BLaER1 (cell line): ENCODE results near the gene PXDN.

Experiments used
- H3K27ac ChIP-seq: shearing (Covaris generic); formaldehyde crosslinking; 2 replicates; pipeline ENCODE4 v1.8.1; 2022
- H3K27me3 ChIP-seq: shearing (Covaris generic); formaldehyde crosslinking; 2 replicates; pipeline ENCODE4 v1.8.1; 2022
- H3K36me3 ChIP-seq: shearing (Covaris generic); formaldehyde crosslinking; 2 replicates; pipeline ENCODE4 v1.8.1; 2022
- H3K4me1 ChIP-seq: shearing (Covaris generic); formaldehyde crosslinking; 2 replicates; pipeline ENCODE4 v1.8.1; 2022
- H3K4me2 ChIP-seq: shearing (Covaris generic); formaldehyde crosslinking; 2 replicates; pipeline ENCODE4 v1.8.1; 2022
- H3K4me3 ChIP-seq: shearing (Covaris generic); formaldehyde crosslinking; 2 replicates; pipeline ENCODE4 v1.8.1; 2022
- H3K9ac ChIP-seq: shearing (Covaris generic); formaldehyde crosslinking; 2 replicates; pipeline ENCODE4 v1.8.1; 2022
- H3K9me3 ChIP-seq: shearing (Covaris generic); formaldehyde crosslinking; 2 replicates; pipeline ENCODE4 v1.8.1; 2022
- H4K20me1 ChIP-seq: shearing (Covaris generic); formaldehyde crosslinking; 2 replicates; pipeline ENCODE4 v1.8.1; 2022
- Cebpa-rat ChIP-seq: shearing (Covaris generic); IDR thresholded peaks from 2 replicates; pipeline ENCODE4 v1.8.1; 2022

PXDN gene

DNA sequence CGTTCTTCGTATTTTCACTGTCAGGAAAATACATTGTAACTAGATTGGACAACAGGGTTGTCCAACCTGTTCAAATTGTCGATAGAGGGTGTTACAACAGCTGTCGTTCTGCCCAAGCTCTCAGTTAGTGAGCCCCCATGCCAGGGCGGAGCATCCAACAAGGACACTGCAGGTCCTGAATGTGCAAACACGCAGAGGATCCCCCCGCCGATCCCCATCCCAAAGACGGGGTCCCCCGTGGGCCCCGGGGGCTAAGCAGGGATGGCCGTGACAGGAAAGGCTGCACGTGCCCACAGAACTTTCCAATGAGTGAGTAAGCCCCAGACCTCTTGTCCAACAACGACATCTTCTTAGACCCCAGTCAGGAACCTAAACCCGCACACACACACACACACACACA lies 140.8 kb downstream of the PXDN start:
- no peaks in the 10 kb centered on the region for H3K27me3 ChIP-seq
- H3K36me3 ChIP-seq: no peaks in the 10 kb centered on the region
- no peak overlapping the region for H3K9ac ChIP-seq
- peaks cover 100% of the 10 kb centered on the region for H3K4me1 ChIP-seq
- no peaks in the 10 kb centered on the region; the same call in 1 of the 2 replicates for H4K20me1 ChIP-seq
- TF ChIP-seq Cebpa-rat: no peak
- H3K27ac ChIP-seq: peak overlapping the region; percentile 94; the same call in 1 of the 2 replicates
- no peak overlapping the region for H3K4me3 ChIP-seq
- H3K9me3 ChIP-seq: no peaks in the 10 kb centered on the region
- H3K4me2 ChIP-seq: peak overlapping the region; percentile 95

GRCh38 chr2:1603059-1603458 lies 141.3 kb downstream of the PXDN start:
- no peak overlapping the region for H3K4me3 ChIP-seq
- TF ChIP-seq Cebpa-rat: no peak
- H3K36me3 ChIP-seq: no peaks in the 10 kb centered on the region
- H3K4me2 ChIP-seq: no peak overlapping the region
- no peak overlapping the region for H3K27ac ChIP-seq
- no peaks in the 10 kb centered on the region; the same call in 1 of the 2 replicates for H4K20me1 ChIP-seq
- H3K9me3 ChIP-seq: no peaks in the 10 kb centered on the region
- no peaks in the 10 kb centered on the region for H3K27me3 ChIP-seq
- no peak overlapping the region; the same call in 1 of the 2 replicates for H3K9ac ChIP-seq
- H3K4me1 ChIP-seq: peaks cover 100% of the 10 kb centered on the region

DNA sequence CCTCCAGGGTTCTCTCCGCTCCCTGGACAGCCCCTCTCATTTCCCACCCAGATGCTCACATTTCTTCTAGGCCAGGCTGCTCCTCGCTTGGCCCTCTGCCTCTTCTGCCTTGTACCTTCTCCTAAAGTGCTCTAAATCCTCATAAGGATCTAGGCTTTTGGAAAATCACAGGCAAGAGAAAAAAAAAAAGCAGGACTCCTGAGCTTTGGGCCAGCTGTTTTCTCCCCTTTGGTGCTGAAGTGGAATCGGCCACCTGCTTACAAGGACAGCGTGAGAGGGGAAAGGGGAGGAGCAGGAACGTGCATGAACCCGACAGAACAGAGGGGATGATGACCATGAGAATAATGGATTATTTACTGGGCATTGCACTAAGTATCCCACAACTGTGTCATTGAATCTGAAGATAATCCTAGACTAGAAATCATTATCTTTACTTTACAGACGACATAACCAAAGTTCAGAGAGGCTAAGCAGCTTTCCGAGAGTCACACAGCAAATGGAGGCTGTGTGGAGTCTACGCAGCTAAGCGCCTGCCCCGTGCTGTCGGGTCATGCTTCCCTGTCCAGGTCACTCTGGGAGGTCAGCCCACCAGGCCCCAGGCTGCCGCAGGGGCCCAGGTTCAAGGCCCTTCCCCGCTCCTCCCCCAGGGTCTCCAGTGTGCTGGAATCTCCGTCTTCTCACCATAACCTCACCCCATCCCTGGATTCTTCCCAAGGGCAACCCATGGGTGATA lies 141.9 kb downstream of the PXDN start:
- Histone ChIP-seq H3K36me3 (no peaks in the 10 kb centered on the region), H3K27ac (no peak overlapping the region), H3K4me3 (no peak overlapping the region), H3K4me2 (peak overlapping the region; percentile 44), H3K4me1 (peaks cover 100% of the 10 kb centered on the region), H3K9ac (no peak overlapping the region), H4K20me1 (no peaks in the 10 kb centered on the region; the same call in 1 of the 2 replicates), H3K27me3 (no peaks in the 10 kb centered on the region), H3K9me3 (no peaks in the 10 kb centered on the region)
- no peak for TF ChIP-seq Cebpa-rat

DNA sequence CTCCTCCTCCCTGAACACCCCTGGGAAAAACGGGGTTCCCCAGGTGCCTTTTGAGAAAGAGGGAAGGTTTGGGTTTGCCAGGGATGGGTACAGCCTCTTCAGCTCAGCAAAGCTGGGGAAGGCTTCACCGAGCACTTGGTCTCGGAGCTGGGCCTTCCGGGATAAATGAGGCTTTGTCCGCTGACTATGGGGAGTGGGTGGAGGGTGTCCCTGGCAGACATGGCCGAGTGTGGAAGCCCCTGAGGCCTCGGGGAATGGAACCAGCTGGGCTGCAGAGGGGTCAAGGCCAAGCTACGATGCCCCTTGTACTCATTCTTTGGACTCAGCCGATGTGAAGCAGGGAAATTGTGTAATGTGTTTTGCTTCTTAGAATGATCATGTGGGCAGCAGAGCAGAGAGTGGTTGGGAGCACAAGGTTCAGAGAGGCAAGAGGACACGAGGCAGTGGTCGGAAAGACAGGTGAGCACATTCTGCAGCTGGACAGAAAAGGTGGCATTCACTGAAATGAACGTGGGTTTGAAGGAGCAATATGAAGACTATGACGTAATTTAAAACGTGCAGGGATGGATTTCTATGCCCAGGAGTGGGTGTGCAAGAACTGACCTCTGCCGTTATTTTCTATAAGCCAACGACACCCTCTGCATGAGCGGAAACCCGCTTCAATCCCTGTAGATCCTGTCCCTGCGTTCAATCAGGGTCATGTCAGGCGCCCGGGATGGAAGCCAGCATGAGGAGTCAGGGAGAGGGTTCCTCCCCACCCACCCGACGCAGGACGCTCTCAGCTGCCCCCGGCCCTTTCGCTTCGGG lies 142.6 kb downstream of the PXDN start:
- Histone ChIP-seq H3K9ac (peak overlapping the region; percentile 15; the same call in 1 of the 2 replicates), H3K4me1 (peaks cover 92% of the 10 kb centered on the region), H3K27me3 (no peaks in the 10 kb centered on the region), H3K36me3 (no peaks in the 10 kb centered on the region), H3K9me3 (no peaks in the 10 kb centered on the region), H3K4me3 (no peak overlapping the region), H4K20me1 (no peaks in the 10 kb centered on the region; the same call in 1 of the 2 replicates), H3K4me2 (peak overlapping the region; percentile 44), H3K27ac (peak overlapping the region; percentile 64; the same call in 1 of the 2 replicates)
- TF ChIP-seq Cebpa-rat: no peak

DNA sequence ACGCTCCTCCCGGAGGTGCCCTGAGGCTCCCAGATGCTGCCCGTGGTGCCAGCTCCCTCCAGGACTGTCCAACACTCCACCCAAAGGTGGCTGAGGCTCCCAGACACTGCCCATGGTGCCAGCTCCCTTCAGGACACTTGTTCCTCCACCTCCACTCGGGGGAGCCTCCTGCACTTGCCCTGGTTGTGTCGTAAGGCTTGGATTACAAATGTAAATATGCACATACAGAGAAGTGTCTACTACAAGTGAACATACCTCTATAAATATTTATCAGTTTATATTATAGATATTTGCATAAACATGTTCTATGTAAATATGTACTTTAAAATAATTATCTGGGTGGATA lies 143.3 kb downstream of the PXDN start:
- Histone ChIP-seq H3K4me1 (peaks cover 86% of the 10 kb centered on the region), H3K4me2 (peak overlapping the region; percentile 81; the same call in 1 of the 2 replicates), H4K20me1 (no peaks in the 10 kb centered on the region; the same call in 1 of the 2 replicates), H3K27me3 (no peaks in the 10 kb centered on the region), H3K4me3 (no peak overlapping the region), H3K27ac (peak overlapping the region; percentile 64), H3K36me3 (no peaks in the 10 kb centered on the region), H3K9ac (peak overlapping the region; percentile 50; the same call in 1 of the 2 replicates), H3K9me3 (no peaks in the 10 kb centered on the region)
- TF ChIP-seq Cebpa-rat: no peak

DNA sequence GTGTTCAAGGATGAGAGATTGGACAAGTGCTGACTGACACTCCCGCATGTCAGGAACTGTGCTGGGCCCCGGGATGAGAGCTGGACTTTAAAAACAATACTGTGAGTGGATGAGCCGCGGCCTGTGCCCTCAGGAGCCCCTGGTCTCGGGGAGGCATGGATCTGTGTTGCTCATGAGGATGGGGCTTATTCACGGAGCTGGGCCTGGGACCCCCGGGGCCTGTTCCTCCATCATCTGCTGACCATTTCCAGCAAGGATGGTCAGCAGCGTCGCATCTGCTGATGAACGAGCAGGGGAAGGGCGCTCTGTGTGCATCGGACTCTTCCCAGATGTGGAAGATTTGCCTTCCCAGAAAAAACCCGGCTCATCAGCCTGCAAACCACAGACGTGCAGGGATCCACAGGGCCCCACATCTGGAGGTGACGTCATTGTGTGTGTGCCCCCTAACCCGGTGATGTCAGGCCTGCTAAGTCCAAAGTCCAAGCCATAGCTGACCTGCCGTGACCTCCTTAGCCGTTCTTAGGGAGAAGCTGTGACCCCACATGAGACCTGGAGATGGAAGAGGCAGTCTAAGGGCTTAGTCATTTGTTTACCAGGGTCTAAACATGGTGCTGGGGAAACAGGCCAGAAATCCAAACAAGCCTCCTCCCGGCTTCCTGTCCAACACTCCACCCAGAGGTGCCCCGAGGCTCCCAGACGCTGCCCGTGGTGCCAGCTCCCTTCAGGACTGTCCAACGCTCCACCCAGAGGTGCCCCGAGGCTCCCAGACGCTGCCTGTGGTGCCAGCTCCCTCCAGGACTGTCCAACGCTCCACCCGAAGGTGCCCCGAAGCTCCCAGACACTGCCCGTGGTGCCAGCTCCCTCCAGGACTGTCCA lies 143.9 kb downstream of the PXDN start:
- TF ChIP-seq Cebpa-rat: no peak
- Histone ChIP-seq H3K36me3 (no peaks in the 10 kb centered on the region), H3K9me3 (no peaks in the 10 kb centered on the region), H3K27me3 (no peaks in the 10 kb centered on the region), H3K4me2 (peak overlapping the region; percentile 81), H3K4me3 (no peak overlapping the region), H3K27ac (peak overlapping the region; percentile 64), H3K9ac (peak overlapping the region; percentile 50; the same call in 1 of the 2 replicates), H4K20me1 (no peaks in the 10 kb centered on the region; the same call in 1 of the 2 replicates), H3K4me1 (peaks cover 82% of the 10 kb centered on the region)

DNA sequence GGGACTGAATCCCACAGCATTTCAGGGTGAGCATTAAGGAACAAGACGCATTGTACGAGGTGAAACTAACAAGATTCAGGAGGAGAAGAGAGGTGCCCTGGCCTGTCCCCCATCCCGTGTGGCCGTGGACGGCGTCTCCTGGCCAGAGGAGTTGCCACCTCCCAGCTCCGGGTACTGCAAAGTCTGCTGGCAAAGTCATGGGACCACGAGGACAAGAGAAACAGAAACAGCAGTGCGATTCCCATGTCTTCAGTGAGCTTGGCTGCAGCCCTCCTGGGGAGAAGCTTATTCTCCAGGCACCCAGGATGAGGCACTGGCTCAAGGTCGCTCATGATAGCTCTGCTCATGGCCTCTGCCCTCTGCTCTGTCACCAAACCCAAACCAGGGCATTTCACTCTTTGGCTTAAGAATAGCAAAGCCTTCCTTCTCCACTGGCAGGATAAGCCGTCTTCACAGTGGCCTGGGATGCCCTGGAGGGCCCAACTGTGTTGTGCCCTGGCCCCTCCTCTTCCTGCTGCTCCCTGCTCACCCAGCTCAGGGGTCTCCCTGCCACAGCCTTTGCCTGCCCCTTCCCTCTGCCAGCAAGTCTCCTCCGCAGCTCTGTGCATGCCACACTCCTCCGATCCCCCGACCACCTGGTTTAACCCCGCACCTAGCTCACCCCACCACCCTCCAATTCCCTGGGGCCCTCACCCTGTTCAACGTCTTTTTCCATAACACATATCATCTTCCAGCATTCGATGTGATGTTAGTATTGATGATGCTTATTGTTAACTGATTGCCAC lies 144.8 kb downstream of the PXDN start:
- Histone ChIP-seq H3K27me3 (no peaks in the 10 kb centered on the region), H3K4me3 (no peak overlapping the region), H3K4me1 (peaks cover 82% of the 10 kb centered on the region), H3K36me3 (no peaks in the 10 kb centered on the region), H3K9ac (peak overlapping the region; percentile 50; the same call in 1 of the 2 replicates), H4K20me1 (no peaks in the 10 kb centered on the region; the same call in 1 of the 2 replicates), H3K4me2 (peak overlapping the region; percentile 81), H3K27ac (peak overlapping the region; percentile 64), H3K9me3 (no peaks in the 10 kb centered on the region)
- TF ChIP-seq Cebpa-rat: no peak

GRCh38 chr2:1598800-1599199 lies 145.5 kb downstream of the PXDN start:
- no peaks in the 10 kb centered on the region; the same call in 1 of the 2 replicates for H4K20me1 ChIP-seq
- peaks cover 82% of the 10 kb centered on the region for H3K4me1 ChIP-seq
- H3K36me3 ChIP-seq: no peaks in the 10 kb centered on the region
- no peak for TF ChIP-seq Cebpa-rat
- no peaks in the 10 kb centered on the region for H3K9me3 ChIP-seq
- peak overlapping the region; percentile 81 for H3K4me2 ChIP-seq
- H3K27ac ChIP-seq: peak overlapping the region; percentile 64
- 0 out of 2 replicates have a peak overlapping the region, but pooled peaks have one; percentile 26 for H3K9ac ChIP-seq
- no peak overlapping the region for H3K4me3 ChIP-seq
- H3K27me3 ChIP-seq: no peaks in the 10 kb centered on the region
